HEK293 (cell line): ENCODE results near the gene FAM209A.

Experiments
- CTCF ChIA-PET: fragments of 350-600 bp; formaldehyde crosslinking; extraction: SDS; loops from one replicate; lab custom pipeline; 2021; ENCODE audit warnings: antibody characterized with exemption; lab: Yijun Ruan, JAX
- POLR2A ChIA-PET: fragments of 300-600 bp; formaldehyde crosslinking; extraction: SDS; loops from one replicate; lab custom pipeline; 2020; ENCODE audit warnings: antibody characterized with exemption, inconsistent platforms; lab: Yijun Ruan, JAX
- H3K27ac ChIP-seq: fragments of 200-500 bp; sonication (Bioruptor generic); 2 replicates; pipeline ENCODE4 v1.5.1; 2014; ENCODE audit warnings: low read depth, low read length, control low read depth, inconsistent platforms; ENCODE audit errors: extremely low read depth
- H3K36me3 ChIP-seq, 2 experiments: fragments of 200-500 bp in 1 of 2; sonication (Bioruptor generic) in 1 of 2; 1 replicate in 1 of 2; 2 replicates in 1 of 2; pipeline ENCODE4 v1.5.1; 2014 to 2017; ENCODE audit warnings: inconsistent platforms in 2 of 2, low read length in 2 of 2; ENCODE audit not compliant: control insufficient read depth in 2 of 2, insufficient read depth in 1 of 2
- H3K4me1 ChIP-seq: fragments of 200-500 bp; sonication (Bioruptor generic); 2 replicates; pipeline ENCODE4 v1.5.1; 2014; ENCODE audit warnings: mild to moderate bottlenecking, low read length, inconsistent platforms; ENCODE audit not compliant: control insufficient read depth, insufficient read depth
- H3K4me3 ChIP-seq: 2 replicates; pipeline ENCODE4 v1.5.1; 2011; ENCODE audit warnings: low read depth, mild to moderate bottlenecking, control low read depth, low read length, moderate library complexity
- H3K9me3 ChIP-seq: fragments of 200-500 bp; sonication (Bioruptor generic); 2 replicates; pipeline ENCODE4 v1.5.1; 2014; ENCODE audit warnings: low read depth, low read length, inconsistent platforms; ENCODE audit not compliant: control insufficient read depth, insufficient read depth
- KLF17 ChIP-seq: fragments of 450-650 bp; formaldehyde crosslinking; IDR thresholded peaks from 2 replicates; pipeline ENCODE4 v1.5.1; 2016; ENCODE audit warnings: missing biosample characterization, missing genetic modification characterization
- ZNF394 ChIP-seq: fragments of 450-650 bp; formaldehyde crosslinking; IDR thresholded peaks from 2 replicates; pipeline ENCODE4 v1.5.1; 2016; ENCODE audit warnings: missing biosample characterization, missing genetic modification characterization, mild to moderate bottlenecking, moderate library complexity, borderline replicate concordance
- ZNF416 ChIP-seq: fragments of 450-650 bp; formaldehyde crosslinking; IDR thresholded peaks from 2 replicates; pipeline ENCODE4 v1.5.1; 2016; ENCODE audit warnings: missing biosample characterization, missing genetic modification characterization
- ZNF701 ChIP-seq: fragments of 450-650 bp; formaldehyde crosslinking; IDR thresholded peaks from 2 replicates; pipeline ENCODE4 v1.5.1; 2016; ENCODE audit warnings: missing biosample characterization, missing genetic modification characterization
- TF ChIP-seq, protein P1 (sequence below): fragments of 450-650 bp; formaldehyde crosslinking; IDR thresholded peaks from 2 replicates; pipeline ENCODE4 v1.5.1; 2016; ENCODE audit warnings: missing biosample characterization, missing genetic modification characterization

The FAM209A gene

GRCh38 chr20:56574531-56575142 lies 50.1 kb downstream of the FAM209A start:
- Histone ChIP-seq H3K9me3 (no peaks in the 10 kb centered on the region), H3K27ac (no peak overlapping the region), H3K4me3 (no peak overlapping the region), H3K36me3 (no peaks in the 10 kb centered on the region), H3K4me1 (no peaks in the 10 kb centered on the region)
- ChIA-PET CTCF (interaction anchor here (6.1 kb wide), 1 partner anchor 25 kb away, joined by 69 read pairs; no protein-coding TSS in a partner anchor), POLR2A (no interaction called here)
- TF ChIP-seq ZNF416 (tag by site-specific recombination) (no peak), ZNF701 (no peak), KLF17 (tag by site-specific recombination) (peak; percentile 57; the same call in 1 of the 2 replicates)

DNA sequence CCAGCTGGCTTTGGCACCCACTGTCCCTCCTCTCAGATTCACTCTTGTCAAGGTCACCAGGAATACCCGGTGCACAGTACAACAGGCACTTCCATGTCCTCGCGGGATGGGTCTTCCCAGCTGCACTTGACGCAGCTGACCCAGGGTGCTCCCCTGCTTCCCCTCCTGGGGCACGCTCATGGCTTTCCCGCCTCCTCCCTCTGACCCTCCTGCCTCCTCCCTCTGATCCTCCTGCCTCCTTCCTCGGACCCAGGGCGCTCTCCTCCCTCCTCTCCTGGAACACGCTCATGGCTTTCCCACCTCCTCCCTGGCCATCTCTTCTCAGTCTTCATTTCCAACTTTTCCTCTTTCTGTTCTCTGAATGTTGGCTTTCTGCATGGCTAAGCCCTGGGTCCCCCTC lies 50.6 kb downstream of the FAM209A start:
- Histone ChIP-seq H3K4me3 (no peak overlapping the region), H3K4me1 (no peaks in the 10 kb centered on the region), H3K36me3 (no peaks in the 10 kb centered on the region), H3K9me3 (no peaks in the 10 kb centered on the region), H3K27ac (no peak overlapping the region)
- ChIA-PET POLR2A (no interaction called here), CTCF (interaction anchor here (6.1 kb wide), 1 partner anchor 26 kb away, joined by 69 read pairs; no protein-coding TSS in a partner anchor)
- TF ChIP-seq, protein P1, sequence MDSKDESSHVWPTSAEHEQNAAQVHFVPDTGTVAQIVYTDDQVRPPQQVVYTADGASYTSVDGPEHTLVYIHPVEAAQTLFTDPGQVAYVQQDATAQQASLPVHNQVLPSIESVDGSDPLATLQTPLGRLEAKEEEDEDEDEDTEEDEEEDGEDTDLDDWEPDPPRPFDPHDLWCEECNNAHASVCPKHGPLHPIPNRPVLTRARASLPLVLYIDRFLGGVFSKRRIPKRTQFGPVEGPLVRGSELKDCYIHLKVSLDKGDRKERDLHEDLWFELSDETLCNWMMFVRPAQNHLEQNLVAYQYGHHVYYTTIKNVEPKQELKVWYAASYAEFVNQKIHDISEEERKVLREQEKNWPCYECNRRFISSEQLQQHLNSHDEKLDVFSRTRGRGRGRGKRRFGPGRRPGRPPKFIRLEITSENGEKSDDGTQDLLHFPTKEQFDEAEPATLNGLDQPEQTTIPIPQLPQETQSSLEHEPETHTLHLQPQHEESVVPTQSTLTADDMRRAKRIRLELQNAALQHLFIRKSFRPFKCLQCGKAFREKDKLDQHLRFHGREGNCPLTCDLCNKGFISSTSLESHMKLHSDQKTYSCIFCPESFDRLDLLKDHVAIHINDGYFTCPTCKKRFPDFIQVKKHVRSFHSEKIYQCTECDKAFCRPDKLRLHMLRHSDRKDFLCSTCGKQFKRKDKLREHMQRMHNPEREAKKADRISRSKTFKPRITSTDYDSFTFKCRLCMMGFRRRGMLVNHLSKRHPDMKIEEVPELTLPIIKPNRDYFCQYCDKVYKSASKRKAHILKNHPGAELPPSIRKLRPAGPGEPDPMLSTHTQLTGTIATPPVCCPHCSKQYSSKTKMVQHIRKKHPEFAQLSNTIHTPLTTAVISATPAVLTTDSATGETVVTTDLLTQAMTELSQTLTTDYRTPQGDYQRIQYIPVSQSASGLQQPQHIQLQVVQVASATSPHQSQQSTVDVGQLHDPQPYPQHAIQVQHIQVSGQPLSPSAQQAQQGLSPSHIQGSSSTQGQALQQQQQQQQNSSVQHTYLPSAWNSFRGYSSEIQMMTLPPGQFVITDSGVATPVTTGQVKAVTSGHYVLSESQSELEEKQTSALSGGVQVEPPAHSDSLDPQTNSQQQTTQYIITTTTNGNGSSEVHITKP (tag by site-specific recombination) = 0 out of 2 replicates have a peak, but pooled peaks have one; percentile 20
- no peak for TF ChIP-seq ZNF394 (tag by site-specific recombination)
